Measurements from ENCODE around the gene MCF2L. TPM values are rescaled to one million over a fixed set of nuclear protein-coding genes. Genes with fewer than 3 reads are reported as not detected.

MCF2L gene
- total RNA-seq, 1 experiment from 2014 or later: 53.2 TPM

DNA sequence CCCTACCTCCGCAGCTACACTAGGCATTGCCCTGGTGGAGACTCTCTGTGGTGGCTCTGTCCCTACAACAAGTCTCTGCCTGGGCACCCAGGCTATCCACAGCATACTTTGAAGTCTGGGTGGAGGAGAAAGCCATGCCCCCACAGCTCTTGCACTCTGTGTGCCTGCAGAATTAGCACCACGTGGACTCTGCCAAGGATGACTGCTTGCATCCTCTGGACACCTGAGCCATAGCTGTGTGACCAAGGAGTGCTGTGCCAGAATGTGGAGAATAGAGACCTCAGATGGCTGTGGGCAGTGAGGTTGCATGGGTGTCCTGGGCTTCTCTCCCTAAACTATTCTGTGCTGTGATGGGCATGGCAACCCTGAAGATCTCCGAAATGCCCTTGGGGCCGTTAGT is 21.2 kb upstream of the MCF2L start:
- no peak for DNase-seq (ENCODE audit: low spot score)

- no peak for DNase-seq (ENCODE audit: low spot score)
Measured at GRCh38 chr13:112951674-112952371, 17.2 kb upstream of the MCF2L start.

DNA sequence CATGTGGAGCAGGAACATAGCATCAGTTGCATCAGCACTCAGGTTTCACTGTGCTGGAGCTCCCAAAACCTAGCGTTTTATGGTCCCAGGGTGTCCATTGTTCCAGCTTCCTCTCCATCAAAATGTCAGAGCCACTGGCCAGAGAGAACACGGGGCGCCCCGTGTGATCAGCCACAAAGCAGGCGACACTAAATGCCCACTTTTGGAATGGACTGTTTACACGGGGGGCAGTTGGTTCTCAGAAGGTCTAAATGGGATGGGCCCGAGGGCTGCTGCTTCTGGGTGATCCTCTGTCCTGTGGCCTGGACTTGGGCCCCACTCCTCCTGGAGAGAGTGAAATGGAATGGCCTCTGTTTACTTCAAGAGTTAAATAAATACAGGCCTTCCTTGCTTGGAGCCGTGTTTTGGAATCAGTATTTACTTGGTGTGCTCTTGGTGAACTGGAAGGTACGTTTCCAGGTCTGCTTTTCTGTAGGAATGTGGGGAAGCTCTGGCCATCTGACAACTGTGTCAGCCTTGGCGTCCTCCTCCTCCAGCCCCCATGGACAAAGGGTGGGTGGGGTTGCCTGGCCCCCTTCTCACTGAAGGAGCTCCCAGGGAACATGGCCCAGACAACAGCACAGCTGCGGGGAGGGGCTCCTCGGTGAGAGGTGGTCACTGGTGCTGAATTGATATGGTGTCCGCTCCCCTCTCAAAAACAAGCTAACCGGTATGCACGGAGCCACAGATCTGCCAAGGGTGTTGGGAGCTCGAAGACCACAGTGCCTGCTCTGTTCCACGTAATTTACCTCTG is 16.1 kb upstream of the MCF2L start:
- DNase-seq (ENCODE audit: low spot score): no peak

DNA sequence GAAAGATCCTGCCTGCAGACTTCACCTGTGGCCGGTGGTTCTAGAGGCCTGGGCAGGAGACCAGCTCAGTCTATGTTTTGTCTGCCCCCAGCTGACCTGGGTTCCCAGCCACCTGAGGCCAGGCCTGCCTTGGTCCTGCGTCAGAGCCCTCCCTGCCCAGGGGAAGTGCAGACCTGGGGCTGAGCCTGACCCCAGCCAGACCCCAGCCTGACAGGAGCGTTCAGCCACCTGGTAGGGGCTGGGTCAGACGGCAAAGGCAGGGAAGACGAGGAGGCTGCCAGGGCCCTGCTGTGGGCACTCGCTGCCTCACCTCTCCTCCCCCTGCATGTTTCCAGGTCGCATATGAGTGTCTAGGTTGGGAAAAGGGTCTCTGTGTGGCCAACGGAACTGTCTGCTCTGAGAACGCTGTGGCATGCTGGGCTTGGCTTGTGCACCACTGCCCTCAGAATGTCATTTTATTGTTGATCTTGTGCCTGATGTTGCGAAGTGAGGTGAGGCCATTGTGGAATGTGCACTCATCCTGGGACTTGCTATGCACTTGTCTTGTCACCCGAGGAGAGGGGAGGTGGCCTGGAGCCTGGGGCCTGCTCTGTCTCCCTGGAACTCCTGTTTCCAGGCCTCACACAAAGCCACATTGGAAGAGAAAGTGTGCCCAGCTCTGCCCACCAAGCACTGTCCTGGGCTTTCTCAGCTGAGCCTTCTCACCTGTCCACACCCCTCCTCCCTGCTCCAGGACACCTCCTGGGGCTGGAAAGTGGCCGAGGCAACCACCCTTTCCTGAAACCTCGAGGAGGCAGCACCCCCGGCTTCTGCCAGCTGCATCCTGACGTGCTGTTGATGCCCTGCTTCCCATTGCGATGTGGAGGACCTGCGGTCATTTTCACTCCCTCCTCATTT is 15.2 kb upstream of the MCF2L start:
- no peak for DNase-seq (ENCODE audit: low spot score)

DNA sequence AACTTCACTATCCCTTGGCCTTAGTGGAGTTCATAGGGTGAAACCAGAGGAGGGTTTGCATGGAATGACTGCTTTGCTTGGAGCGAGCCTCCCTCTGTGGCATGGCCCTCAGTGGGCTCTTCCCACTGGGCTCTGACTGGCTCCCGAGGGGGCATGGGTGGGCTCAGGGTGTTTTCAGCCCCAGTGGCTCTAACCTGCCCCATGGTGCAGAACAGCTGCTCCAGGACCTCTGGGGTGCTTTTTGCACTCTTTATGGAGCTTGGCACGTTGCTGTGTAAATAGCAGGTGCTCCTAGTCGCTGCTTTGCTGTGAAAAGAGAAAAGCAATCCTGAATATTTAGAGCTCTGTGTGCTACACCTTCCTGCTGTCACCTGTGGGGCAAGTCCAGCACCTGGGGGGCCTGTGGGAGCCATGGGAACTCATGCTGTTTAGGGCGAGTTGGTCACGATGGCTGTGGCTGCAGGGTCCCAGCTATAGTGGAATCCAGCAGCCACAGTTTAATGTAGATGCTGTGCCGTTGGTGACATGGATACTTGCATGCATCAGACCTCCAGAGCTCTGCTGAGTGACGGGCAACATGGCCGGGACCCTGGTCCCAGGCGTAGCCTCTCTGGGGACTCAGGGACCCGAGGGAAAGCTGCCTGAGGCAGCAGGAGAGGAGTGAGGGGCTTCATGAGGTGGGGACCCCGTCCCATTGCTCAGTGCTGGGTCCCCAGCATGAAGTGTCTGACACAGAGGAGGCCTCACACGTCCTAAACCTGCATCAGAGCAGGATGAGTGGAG is 14.3 kb upstream of the MCF2L start:
- DNase-seq (ENCODE audit: low spot score): no peak

DNA sequence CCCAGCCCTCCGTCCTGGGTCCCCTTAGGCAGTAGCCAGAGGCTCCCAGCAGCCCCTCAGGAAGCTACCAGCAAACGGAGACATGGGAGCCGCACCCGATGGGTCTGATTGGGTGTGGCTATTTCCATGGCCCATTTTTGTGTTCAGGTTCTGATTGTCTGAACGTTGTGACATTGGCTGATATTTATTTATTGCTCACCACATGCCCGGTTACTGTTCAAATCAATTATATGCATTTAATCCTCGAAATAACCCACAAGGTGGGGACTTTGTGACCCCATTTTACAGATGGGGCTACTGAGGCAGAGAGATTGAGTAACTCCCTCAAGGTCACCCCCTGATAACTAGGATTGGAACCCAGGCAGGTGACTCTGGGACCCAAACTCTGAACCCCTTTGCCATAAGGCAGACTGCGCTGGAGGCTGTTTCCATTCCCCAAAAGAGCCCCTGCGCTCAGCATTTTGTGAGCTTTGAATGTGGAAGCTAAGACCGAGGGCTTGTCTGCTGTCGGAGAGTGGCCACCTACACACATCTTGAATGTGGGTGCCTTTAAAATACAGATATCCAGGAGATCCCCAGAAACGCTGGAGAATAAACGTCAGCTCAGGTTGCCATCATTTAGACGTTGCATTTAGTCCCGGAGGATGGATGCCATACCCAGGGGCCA is 13.6 kb upstream of the MCF2L start:
- no peak for DNase-seq (ENCODE audit: low spot score)

- DNase-seq (ENCODE audit: low spot score): no peak
Measured at GRCh38 chr13:112955956-112956355, 13.1 kb upstream of the MCF2L start.

GRCh38 chr13:112956571-112957294 is 12.3 kb upstream of the MCF2L start:
- no peak for DNase-seq (ENCODE audit: low spot score)

DNA sequence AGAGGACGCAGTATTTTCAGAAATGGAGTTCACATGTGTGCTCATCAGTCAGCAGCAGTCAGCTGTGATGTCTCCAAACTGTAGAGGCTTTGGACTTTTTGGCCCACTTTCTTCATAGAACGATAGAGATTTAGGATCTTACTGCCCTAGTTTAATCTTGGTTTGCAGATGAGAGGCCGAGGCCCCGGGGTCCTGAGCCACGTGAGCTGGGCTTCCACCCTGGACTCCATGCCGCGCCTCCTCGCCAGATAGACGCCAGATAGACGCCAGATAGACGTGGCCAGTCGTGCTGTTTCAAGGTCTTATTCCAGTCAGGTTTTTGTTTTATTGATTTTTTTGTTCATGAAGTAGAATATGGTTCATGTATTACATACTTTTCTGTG is 11.7 kb upstream of the MCF2L start:
- no peak for DNase-seq (ENCODE audit: low spot score)

DNA sequence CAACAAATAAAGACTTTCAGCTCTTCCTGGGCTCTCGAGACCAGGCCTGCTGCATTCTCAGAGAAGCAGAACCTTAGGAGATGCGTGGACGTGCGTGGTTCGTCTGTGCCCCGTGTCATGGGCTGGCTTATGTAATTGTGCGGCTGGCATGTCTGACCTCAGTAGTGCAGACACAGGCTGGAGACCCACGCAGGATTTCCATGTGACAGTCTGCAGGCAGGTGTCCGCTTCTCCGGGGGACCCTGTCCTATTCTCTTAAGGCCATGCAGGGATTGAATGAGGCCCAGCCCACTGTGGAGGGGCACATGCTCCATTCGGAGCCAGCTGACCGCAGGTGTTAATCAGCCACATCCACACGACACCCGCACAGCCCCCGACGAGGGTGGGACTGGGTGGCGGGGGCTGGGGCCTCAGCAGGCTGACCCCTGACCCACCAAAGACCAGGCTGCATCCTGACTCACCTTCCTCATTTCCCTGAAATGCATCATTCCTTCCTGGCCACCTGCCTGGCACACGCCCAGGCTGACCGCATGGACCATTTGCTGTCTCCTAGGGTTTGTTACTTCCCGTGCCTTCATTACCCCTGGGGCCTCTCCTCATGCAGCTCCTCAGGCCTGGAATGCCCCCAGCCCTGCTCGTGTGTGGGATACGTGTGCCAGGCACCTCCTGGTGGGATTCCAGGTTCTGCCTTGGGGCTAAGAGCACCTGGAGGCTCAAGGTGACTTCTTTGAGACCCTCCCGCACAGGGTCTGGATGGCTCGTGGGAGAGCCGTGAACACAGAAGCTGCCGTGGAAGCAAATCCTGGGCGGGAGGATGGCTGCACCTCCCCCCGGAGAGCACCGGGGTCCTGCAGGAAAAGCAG is 10.7 kb upstream of the MCF2L start:
- DNase-seq (ENCODE audit: low spot score): no peak

DNA sequence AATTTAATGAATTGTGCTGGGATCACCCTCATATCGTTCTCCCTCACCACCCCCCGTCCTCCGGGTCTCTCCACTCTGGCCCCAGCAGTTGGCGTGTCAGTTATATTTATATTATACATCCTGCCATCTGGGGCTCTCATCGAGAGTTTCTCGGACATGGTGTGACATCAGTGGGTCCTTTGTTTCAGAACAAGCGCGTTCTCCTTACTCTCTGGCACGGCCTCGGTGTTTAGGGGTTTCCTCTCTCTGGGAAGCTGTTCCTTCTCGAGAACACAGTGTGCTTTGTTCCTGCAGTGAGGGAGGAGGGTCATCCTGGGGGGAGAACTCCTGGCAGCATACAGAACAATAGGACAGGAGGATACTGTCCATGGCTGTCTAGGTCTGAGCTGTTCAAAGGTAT is 9.8 kb upstream of the MCF2L start:
- no peak for DNase-seq (ENCODE audit: low spot score)

- DNase-seq (ENCODE audit: low spot score): no peak
Measured at GRCh38 chr13:112959701-112960542, 9.1 kb upstream of the MCF2L start.

DNA sequence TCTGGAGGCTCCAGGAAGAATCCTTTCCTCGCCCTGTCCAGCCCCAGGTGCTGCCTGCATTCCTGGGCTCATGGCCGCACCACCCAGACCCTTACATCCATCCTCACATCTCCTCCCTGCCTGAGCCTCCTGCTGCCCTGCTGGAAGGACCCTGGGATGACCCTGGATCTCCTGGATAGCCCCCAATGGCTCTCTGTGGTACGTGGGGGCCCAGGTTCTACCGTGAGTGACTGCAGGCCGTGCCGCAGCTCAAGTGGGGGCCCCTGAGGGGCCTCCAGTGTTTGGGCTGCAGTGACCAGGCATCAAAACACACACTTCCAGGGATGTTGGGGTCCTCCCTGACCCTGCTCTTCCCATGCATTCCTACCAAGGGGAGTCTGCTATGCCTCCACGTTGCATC is 8.3 kb upstream of the MCF2L start:
- DNase-seq (ENCODE audit: low spot score): no peak

- no peak for DNase-seq (ENCODE audit: low spot score)
Measured at GRCh38 chr13:112961457-112962369, 7.3 kb upstream of the MCF2L start.

- no peak for DNase-seq (ENCODE audit: low spot score)
Measured at GRCh38 chr13:112962396-112962795, 6.6 kb upstream of the MCF2L start.

- DNase-seq (ENCODE audit: low spot score): no peak
Measured at GRCh38 chr13:112962911-112963625, 5.9 kb upstream of the MCF2L start.

DNA sequence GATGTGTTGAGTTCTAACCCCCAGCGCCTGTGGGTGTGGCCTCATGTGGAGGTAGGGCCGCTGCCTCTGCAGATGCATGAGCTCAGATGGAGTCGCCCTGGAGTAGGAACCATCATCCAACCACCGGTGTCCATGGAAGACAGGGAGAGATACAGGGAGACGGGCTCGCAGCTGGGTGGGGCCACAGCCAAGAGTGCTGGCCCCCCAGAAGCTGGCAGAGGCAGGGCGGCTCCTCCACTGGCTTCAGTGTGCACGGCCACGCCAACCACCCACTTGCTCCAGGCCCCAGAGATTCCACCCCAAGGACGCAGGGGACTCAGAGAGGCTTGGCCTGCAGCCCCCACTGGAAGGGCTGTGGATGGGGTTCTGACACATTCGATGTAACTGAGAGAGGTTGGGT is 5.4 kb upstream of the MCF2L start:
- no peak for DNase-seq (ENCODE audit: low spot score)

Measured in HT-29 (cell line).